HS-27A (cell line): ENCODE data around the gene ERLIN1.

ENCODE experiments used
- DNase-seq: peaks from one replicate; pipeline ENCODE4 v3.0.0-alpha.2; 2012; ENCODE audit warnings: low read depth, missing footprints

Gene ERLIN1

DNA sequence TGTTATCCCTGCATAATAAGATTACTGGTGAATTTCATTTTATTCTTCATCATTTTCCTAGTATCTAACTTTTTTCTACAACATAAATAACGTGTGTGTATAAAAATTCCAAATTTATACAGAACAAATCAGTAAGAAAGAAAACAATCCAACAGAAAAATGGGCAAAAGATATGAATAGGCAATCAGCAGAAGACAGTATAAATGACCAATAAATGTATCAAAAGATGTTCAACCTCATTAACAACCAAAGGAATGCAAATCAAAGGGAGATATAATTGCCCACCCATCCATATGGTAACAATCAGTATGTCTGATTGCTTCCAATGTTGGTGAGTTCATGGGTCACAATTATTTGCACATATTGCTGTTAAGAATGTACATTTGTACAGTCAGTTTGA lies 13.5 kb downstream of the ERLIN1 start:
- no peak for DNase-seq

DNA sequence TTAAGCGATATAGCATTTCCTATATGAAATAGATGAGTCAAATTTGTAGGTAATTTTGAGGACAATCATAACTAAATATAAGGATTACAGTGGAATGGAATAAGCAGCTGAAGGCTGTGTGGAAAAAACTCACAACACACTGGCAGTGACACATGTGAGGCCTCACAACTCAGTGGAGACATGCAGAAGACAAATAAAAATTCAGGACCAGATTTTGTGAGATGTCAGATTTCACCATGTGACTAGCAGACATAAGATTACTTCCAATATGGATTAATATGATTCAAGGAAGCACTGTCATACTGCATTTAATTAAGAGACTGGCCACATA lies 17.6 kb downstream of the ERLIN1 start:
- DNase-seq = no peak

DNA sequence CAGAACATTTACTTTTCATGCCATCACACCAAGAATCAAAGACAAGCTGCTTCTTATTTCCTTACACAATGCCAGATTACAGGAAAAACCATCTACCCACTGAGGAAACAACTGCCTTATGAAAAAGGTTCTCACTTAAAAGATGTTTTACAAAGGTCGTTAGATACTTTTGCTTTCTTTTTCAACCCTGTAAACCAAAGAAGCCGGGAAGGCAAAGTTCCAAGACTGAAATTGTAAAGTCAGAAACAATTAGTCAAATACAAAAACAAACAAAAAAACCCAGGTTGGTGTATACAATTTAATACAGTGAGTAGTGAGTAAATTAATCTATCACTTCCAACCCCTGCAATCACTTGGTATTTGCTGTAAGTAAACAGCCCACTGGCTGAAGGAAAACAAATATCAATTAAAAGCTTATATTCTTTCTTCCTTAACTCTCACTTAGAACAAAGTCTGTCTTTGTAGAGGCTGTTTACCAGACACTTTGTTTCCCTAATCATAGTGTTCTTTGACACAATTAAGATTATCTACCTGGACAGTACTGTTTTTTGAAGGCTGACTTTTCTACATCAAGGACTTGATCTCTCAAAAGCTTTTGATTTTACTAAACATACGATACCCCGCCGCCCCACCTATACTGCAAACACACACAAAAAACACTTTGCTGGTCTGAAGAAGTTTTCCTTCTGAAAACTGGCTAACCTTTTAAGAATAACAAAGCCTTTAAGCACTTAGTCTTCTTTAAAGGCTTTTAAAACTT lies 18.1 kb downstream of the ERLIN1 start:
- DNase-seq = no peak

DNA sequence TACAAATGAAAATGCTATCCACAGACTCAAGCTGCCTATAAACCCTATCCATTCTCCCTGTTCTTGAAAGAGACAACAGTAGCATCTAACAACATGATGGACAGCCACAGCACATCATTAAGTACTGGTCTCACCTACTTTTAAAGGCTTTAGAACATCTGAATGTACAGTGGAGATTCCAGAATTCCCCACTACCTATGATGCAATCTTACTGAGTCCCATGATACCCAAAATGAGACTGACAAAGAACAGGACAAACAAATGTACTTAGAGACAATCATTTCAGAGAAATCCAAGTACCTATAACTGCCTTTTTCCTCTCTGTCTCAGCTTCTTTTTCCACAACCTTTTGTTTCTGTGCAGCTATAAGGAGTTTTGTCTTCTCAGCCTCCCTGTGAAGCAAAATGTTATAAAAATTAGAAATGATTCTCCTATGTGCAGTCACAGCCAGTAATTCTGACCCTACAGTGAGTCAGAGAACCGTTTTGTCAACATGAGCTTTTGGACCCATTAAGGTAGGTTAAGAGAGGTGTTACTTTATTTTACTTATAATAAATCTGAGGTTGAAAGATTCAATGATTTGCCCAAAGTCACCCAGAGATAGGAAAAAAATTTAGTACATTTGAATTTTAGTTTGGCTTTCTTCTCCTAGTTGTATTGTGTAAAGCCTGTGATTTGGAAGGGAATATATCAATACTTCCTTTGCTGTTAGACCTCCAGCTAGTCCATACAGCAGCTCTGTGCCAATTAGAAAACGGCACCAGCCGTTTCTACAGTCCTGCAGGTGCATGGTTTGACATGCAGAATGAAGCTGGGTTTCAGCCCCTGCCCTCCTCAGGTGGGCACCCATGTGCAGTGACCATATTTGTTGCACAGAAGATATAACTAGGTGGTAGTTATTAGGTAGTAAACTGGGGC lies 21.9 kb downstream of the ERLIN1 start:
- no peak for DNase-seq

DNA sequence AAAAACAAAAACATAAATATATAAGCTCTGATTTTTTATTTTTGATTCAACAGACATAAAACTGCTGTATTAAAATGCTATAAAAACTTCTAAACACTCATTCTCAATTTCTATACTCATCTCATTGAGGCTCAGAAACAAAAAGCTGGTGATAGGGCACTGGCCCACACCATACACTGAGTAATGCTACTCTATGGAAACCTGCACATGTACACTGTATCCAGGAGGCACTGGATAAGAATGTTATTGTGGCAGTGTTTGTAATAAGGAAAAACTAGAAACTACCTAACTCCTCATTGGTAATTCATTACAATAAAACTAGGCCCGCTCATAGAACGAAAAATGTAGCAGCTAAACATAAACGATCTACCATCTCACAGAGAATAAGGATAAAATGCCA lies 23.1 kb downstream of the ERLIN1 start:
- no peak for DNase-seq

DNA sequence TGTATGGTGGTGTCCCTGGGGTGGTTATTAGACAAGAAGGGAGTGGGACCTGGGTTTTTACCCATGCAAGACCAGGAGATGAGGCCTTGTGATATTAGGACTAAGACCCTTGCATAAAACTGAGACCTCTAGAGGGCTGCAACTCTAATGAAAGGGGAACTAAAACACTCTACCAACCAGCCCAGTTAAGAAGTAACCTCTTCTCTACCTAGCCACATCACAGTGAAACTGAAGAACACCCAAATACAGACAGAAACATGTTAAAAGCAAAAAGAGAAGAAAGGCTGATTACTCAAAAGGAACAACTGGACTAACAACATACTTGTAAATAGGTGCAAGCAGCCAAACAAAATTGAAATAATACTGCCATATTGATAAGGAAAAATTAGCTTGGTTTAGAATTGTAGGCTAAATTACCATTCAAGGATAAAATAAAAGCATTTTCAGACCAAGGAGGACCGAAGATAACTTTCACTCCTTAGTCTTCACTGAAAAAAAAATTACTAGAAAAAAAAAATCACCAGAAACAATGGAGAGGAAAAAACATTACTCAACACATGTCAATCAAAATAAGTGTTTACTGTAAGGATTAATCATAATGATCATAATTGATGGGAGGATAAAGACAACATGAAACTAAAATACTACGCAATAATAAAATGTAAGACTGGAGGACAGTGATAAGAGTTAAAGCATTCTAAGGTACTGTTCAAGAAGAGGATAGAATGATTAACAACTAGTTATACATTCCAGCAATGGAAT lies 27.6 kb downstream of the ERLIN1 start:
- DNase-seq = no peak

DNA sequence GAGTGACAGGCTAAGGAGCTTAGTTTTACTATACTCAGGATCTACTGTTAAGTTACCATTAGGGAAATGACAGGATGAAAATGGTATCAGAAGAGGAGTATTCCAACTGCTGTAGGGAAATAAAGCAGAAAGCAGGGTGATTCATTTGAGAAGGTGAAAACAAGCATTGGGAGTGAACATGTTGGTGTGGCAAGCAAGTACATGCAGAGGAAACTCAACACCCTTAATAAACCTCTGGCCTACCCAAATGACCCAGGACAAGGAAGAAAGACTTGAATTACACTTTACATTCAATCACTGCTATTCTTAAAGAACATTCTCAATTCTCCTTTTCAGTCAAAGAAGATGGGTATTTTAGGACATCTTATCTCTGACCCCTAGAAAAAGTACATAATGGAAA lies 28.7 kb downstream of the ERLIN1 start:
- DNase-seq = no peak

DNA sequence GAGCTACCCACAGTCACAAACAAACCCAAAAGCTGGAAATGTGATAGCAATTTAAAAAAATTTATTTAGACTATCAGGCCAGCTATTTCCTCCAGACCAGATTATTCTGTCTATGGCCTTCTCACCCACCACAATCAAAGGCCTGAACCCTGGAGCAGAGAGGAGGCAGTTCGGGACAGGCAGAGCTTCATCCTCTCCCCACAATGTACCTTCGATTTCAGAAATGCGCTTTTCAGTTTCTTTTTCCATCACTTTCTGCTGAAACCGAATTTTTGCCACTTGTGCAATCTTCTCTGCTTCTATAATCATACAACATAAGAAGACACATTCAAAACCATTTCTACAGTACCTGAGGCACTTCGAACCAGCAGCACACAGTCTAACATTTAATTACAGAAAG lies 29.9 kb downstream of the ERLIN1 start:
- no peak for DNase-seq

DNA sequence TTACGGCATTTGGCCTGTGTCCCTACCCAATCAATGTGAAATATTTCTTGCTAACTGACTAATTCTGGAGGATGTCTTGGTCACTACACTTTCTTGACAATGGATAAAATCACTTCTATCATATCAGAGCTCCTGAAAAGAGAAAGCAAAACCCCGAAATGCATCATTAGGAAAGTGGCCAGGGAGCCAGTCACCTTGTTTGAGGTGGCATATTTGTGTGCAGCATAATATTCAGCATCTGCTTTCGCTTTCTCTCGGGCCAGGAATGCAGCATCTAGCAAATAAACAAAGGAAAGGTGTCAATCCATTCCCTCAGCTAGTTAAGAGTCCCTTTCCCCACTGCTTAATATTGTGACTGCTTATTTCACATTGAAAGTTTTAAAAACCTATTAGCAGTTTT lies 31.2 kb downstream of the ERLIN1 start:
- no peak for DNase-seq

DNA sequence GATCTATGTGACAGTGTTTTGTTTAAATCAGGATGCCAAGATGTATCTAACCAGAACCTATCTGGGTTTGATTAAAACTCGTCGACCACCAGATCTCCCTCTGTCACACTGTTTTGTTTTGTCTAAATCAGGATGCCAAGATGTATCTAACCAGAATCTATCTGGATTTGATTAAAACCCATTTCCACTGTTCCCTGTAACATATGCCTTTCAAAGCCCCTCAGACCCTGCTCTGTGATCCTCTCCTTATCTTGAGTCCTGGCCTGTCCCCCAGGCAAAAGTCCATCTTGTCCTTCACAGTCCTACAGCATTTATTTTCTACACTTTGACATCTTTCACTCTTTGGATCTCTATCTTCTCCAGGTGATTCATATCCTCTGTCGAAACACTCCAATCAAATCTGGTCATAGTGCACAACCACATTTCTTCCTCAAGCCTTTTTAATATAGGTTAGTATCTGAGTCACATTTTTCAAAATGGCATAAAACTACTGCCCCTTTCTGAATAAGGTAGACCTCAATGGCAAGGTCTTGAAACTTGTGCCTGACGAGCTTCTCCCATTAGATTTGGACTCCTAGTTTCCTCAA lies 32.5 kb downstream of the ERLIN1 start:
- no peak for DNase-seq

DNA sequence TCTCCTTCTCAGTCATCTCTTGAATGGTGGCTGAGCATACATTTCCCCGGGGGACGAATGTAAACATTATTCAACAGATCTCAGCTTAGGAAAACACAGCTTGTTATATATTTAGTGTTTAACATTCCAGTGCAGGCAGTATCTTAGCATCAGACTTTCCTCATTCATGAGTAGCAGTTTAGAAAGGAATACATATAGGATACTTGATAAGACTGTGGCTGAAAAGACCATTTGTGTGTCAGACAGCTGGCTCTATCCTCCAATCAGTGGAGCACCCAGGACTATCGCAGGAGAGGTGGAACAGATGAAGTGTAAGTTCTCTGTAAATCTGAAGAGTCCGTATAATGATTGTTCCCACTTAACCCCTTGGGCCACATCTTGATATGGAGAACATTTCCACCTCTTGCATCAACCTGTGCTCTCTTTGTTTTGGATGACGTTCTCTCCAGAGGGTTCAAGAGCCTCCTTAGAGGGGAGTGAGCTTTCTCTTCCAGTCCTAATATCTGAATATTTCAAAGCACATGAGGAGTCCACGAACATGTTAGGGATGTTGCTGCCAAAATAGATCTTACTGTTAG lies 34.0 kb downstream of the ERLIN1 start:
- DNase-seq = no peak

DNA sequence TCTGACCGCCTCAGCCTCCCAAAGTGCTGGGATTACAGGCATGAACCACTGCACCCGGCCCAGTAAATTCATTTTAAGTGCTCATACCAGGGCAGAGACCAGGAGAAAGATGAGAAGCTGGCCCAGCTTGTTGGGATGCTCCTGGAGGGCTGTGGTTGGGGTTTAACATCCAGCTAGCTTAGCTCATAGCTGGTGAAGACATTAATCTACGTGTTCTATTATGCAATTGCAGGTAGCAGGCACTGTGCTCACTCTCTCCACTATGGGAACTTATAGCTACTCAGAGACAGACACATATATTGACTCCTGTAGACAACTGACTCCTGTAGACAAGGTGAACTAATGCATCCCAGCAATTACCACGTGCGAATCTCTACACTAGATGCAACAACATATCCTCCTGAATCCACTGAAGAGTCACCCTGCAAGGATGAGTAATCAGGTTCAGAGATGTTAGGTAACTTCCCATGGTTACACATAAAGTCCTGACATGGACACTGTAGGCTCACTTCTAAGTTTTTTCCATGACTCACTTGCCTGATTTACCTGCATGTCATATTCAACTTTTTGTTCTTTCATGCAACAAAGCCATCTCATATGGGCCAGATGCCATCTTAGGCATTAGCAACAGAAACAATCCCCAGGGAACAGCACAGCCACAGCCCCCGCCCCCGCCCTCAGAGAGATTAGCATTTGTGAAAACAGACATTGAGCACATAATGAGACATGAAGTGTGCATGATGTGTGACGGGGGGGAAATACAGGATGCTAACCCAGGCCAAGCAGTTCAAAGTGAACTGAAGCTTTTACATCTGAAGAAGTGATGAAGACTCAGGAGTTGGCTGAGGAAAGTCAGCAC lies 37.2 kb downstream of the ERLIN1 start:
- no peak for DNase-seq

DNA sequence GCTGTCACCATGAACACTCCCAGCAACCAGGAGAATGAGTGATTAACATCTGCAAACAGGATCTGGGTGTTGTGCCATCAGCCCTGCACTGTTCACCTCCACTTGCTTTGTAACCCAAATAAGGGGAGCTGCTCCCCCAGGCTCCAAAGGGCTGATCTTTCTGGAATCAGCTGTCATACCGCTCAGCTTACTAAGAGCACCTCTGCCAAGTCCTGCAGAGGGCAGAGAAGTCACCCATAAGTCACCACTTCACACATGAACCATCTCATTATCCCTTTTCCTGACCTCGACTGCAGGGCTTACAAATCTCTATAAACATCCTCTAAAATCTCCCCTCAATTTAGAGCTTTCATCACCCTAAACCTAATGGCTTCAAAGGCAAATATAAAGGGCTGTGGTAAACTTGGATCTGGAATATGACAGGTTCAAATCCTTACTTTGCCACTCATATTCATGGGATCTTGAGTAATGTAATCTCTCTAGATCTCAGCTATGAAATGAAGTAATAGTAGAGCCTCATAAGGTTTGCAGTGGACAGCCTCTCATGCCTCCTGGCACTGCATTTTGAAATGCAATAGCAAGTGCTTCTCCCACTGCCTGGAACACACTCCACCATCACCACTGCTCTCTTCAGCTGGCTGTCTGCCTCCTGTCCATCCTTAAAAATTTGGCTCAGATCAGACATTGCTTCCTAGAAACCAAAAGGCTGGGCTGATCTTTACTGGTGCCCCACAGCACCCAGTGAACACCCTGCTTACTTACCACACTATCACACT lies 38.8 kb downstream of the ERLIN1 start:
- DNase-seq = no peak

DNA sequence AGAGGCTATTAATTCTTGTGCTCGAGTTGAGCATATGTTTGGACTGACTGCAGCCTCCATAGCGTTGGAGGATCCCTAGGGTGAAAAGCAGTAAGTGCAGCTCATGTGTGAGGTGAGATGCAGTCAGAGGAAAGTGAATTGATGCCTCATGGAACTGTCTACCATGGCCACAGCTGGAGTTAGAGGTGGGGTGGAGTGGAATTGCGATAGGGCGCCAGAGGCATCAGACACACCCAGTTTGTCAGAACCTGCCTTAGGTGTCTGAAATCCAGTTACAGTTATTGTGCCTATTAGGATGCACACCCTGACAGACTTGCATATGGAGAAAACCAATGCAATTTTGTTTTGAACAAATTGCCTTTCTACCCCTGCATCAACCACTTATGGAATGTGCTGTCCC lies 39.4 kb downstream of the ERLIN1 start:
- no peak for DNase-seq

DNA sequence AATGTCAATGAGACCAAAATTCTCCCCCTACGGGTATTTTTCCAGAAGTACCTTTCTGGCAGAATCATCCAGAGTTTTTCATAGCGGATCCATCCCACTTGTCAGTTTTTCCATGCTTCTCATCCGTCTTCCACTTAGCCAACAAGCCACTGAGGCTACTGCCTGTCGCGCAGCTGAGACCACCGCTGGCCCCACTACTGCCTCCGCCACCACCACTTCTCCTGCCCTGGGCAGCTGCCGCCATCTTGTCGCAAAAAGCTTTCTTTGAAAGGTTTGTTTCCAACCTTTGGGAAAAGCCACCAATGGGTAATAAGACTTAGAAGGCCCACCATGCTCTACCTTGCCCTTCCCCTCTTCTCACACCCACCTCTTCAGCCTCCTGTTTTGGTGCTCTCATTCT lies 42.1 kb downstream of the ERLIN1 start:
- DNase-seq = no peak

DNA sequence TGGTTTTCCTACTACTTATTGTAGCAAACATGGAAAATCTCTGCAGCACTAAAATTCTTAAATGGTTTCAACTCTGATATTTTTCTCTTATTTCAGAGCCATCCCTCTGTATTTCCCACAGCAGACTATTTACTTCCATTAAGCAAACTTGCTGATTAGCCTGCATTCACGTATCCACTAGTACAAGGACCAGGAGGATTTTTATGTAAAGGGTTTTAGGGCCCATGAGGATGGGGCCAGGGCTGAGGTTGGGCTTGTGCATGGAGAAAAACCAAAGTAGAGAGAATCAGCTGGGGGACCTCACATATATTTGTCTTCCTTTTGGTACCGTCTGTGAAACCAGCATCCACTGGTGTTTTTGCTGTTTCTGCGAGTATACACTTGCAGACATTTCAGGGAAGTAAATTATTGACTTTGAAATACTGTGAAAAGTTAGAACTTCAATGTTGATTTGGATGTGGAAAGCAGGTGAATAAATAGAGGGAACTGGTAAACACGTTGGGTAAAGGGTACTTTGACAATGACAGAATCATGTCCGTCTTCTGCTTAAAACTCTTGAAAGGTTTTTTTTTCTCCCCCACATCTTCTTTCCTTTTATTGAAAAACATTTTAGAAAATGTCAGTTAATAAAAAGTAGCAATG lies 44.3 kb downstream of the ERLIN1 start:
- DNase-seq = no peak

DNA sequence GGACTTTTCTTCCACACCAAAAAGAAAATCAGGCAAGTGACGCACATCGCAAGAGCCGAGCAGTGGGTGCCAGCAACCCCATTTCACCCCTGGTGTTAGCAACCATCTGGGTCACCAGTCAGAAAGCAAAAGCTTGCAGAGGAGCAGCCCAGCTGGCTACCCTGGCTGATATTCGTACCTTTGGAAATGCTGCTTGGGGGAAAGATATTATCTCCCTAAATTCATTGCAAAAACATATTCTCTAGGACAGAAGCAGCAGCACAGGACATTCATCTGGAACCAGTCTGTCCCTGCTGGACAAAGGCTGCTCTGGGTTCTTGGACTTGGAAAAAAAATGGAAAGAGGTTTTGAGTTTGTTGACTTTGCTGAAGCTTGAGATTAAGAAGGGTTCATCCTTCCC lies 45.8 kb downstream of the ERLIN1 start:
- no peak for DNase-seq

DNA sequence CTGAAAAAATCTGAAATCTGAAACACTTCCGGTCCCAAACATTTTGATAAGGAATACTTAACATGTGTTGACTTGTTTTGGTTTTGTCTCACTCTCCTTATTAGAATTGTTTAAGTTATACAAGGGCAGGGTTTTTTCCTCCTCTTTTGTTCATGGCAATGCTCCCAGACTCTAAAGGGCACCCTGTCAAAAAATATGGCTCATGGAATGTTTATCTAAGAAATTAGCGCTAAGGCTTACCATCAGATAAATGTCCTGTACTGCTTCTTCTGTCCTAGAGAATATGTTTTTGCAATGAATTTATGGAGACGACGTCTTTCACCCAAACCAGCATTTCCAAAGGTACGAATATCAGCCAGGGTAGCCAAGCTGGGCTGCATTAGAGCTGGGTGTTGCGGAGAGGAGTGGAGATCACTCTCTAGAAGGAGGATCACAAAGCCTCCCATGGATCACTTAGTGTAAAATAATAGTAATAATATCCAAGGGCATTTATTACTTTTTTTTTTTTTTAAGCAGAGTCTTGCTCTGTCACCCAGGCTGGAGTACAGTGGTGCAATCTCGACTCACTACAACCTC lies 46.8 kb downstream of the ERLIN1 start:
- DNase-seq = no peak

DNA sequence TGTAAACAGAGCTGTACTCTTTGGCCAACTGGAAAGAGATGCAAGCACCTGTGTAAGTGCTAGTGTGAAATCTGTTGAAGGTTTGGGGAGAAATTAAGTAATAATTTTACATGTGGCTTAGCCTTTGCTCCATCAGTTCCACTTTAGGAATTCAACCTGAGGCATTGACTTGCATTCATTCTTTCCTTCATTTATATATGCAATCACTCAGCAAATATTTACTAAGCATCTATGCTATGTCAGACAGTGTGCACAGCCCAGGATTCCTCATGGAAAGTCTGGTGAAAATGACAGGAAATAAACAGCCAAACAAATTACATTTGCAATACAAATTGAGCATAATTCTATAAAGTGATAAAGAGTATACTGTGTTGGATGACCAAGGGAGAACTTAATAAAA lies 50.3 kb downstream of the ERLIN1 start:
- DNase-seq = no peak
